Stimulated activated naive CD8-positive, alpha-beta T cell treated with anti-CD3 and anti-CD28 coated beads, Interleukin-15, amount 100 ng/mL, for 72 hours (primary cell): ENCODE data around the gene CHML.

Experiments
- ATAC-seq: fragments of 150-1000 bp; cut with Tn5 transposase; 2 replicates; pipeline ENCODE4 v1.10.0; 2021; ENCODE audit warnings: mild to moderate bottlenecking, moderate library complexity
- DNase-seq, 2 donors: peaks; one replicate each; pipeline ENCODE4 v3.0.0; 2021 to 2022
- H3K27ac Mint-ChIP-seq, 2 donors: one replicate each; pipeline ENCODE4 v1.8.0; 2022; ENCODE audit warnings: mild to moderate bottlenecking in 2 of 2, mixed read lengths in 2 of 2, moderate library complexity in 2 of 2
- H3K27me3 Mint-ChIP-seq: one replicate; pipeline ENCODE4 v1.8.0; 2022; ENCODE audit warnings: mixed read lengths
- H3K4me1 Mint-ChIP-seq: one replicate; pipeline ENCODE4 v1.8.0; 2022; ENCODE audit warnings: mild to moderate bottlenecking, mixed read lengths
- H3K4me3 Mint-ChIP-seq, 2 donors: one replicate each; pipeline ENCODE4 v1.8.0; 2022; ENCODE audit warnings: mild to moderate bottlenecking in 2 of 2, mixed read lengths in 2 of 2, moderate library complexity in 1 of 2
- H3K9me3 Mint-ChIP-seq, 2 donors: one replicate each; pipeline ENCODE4 v1.8.0; 2022; ENCODE audit warnings: mixed read lengths in 2 of 2

The CHML gene

GRCh38 chr1:241658081-241658793, 18.1 kb upstream of the CHML start:
- H3K4me1 Mint-ChIP-seq = no peaks in the 10 kb centered on the region
- no peaks in the 10 kb centered on the region for H3K27me3 Mint-ChIP-seq
- DNase-seq (no peak), ATAC-seq (no peak)
- H3K27ac Mint-ChIP-seq = no peak overlapping the region
- H3K9me3 Mint-ChIP-seq = no peaks in the 10 kb centered on the region
- no peak overlapping the region for H3K4me3 Mint-ChIP-seq

- Mint-ChIP-seq H3K27me3 (no peaks in the 10 kb centered on the region), H3K27ac (no peak overlapping the region), H3K4me3 (no peak overlapping the region), H3K4me1 (no peaks in the 10 kb centered on the region), H3K9me3 (peaks cover 0 to 4% of the 10 kb centered on the region in 2 donors)
- DNase-seq (no peak), ATAC-seq (no peak)
Observed at GRCh38 chr1:241654641-241655040, 14.5 kb upstream of the CHML start.

- H3K27ac Mint-ChIP-seq = no peak overlapping the region
- ATAC-seq = no peak
Observed at GRCh38 chr1:241654019-241654418, 13.8 kb upstream of the CHML start.

GRCh38 chr1:241652012-241652411, 11.8 kb upstream of the CHML start, which contains the start of gene WDR64:
Gene WDR64 (plus strand): TSS chr1:241652281. CDS start chr1:241652485, 204 bp downstream.
- Mint-ChIP-seq H3K4me1 (no peaks in the 10 kb centered on the region), H3K9me3 (peaks cover 0 to 4% of the 10 kb centered on the region in 2 donors), H3K27me3 (no peaks in the 10 kb centered on the region), H3K4me3 (no peak within 1 kb of the TSS), H3K27ac (no peak within 1 kb of the TSS)
- ATAC-seq (no peak), DNase-seq (no peak)

More at GRCh38 chr1:241654019-241654418, 13.8 kb upstream of the CHML start:
- no peaks in the 10 kb centered on the region for H3K4me1 Mint-ChIP-seq
- no peak for DNase-seq
- H3K9me3 Mint-ChIP-seq = peaks cover 0 to 4% of the 10 kb centered on the region in 2 donors
- no peak overlapping the region for H3K4me3 Mint-ChIP-seq
- H3K27me3 Mint-ChIP-seq = no peaks in the 10 kb centered on the region

GRCh38 chr1:241648159-241648558, 8.0 kb upstream of the CHML start:
- H3K4me3 Mint-ChIP-seq = no peak overlapping the region

GRCh38 chr1:241647658-241648057, 7.5 kb upstream of the CHML start:
- Mint-ChIP-seq H3K27ac (no peak overlapping the region), H3K9me3 (peaks cover 0 to 8% of the 10 kb centered on the region in 2 donors), H3K27me3 (no peaks in the 10 kb centered on the region), H3K4me1 (peaks cover 11% of the 10 kb centered on the region), H3K4me3 (no peak overlapping the region)
- ATAC-seq (peak; percentile 55), DNase-seq (no peak)

More at GRCh38 chr1:241648159-241648558, 8.0 kb upstream of the CHML start:
- no peaks in the 10 kb centered on the region for H3K27me3 Mint-ChIP-seq
- peaks cover 4% of the 10 kb centered on the region in 2 donors for H3K9me3 Mint-ChIP-seq
- peaks cover 10% of the 10 kb centered on the region for H3K4me1 Mint-ChIP-seq
- DNase-seq (no peak), ATAC-seq (no peak)
- H3K27ac Mint-ChIP-seq = no peak overlapping the region

GRCh38 chr1:241646201-241646600, 6.0 kb upstream of the CHML start:
- DNase-seq (no peak), ATAC-seq (no peak)
- Mint-ChIP-seq H3K4me1 (peaks cover 11% of the 10 kb centered on the region), H3K4me3 (no peak overlapping the region), H3K27ac (no peak overlapping the region), H3K9me3 (peaks cover 11 to 19% of the 10 kb centered on the region in 2 donors), H3K27me3 (no peaks in the 10 kb centered on the region)

GRCh38 chr1:241645199-241645598, 5.0 kb upstream of the CHML start:
- DNase-seq = no peak

GRCh38 chr1:241644259-241644658, 4.1 kb upstream of the CHML start:
- ATAC-seq (no peak), DNase-seq (no peak)
- Mint-ChIP-seq H3K4me3 (no peak overlapping the region), H3K27me3 (no peaks in the 10 kb centered on the region), H3K27ac (no peak overlapping the region), H3K4me1 (peaks cover 18% of the 10 kb centered on the region), H3K9me3 (peaks cover 11 to 19% of the 10 kb centered on the region in 2 donors)

More at GRCh38 chr1:241645199-241645598, 5.0 kb upstream of the CHML start:
- Mint-ChIP-seq H3K27ac (no peak overlapping the region), H3K27me3 (no peaks in the 10 kb centered on the region), H3K4me3 (no peak overlapping the region), H3K9me3 (peaks cover 11 to 19% of the 10 kb centered on the region in 2 donors), H3K4me1 (peaks cover 18% of the 10 kb centered on the region)
- ATAC-seq = no peak

- no peak overlapping the region for H3K27ac Mint-ChIP-seq
Observed at GRCh38 chr1:241642593-241642944, 2.4 kb upstream of the CHML start.

GRCh38 chr1:241641773-241642592, 1.8 kb upstream of the CHML start:
- Mint-ChIP-seq H3K4me1 (peaks cover 39% of the 10 kb centered on the region), H3K9me3 (peaks cover 11 to 19% of the 10 kb centered on the region in 2 donors), H3K27me3 (no peaks in the 10 kb centered on the region), H3K27ac (no peak overlapping the region), H3K4me3 (no peak overlapping the region)
- ATAC-seq (no peak), DNase-seq (no peak)

More at GRCh38 chr1:241642593-241642944, 2.4 kb upstream of the CHML start:
- peaks cover 11 to 19% of the 10 kb centered on the region in 2 donors for H3K9me3 Mint-ChIP-seq
- no peak for DNase-seq
- no peak for ATAC-seq
- H3K27me3 Mint-ChIP-seq = no peaks in the 10 kb centered on the region
- peaks cover 33% of the 10 kb centered on the region for H3K4me1 Mint-ChIP-seq
- no peak overlapping the region for H3K4me3 Mint-ChIP-seq

GRCh38 chr1:241640867-241641622, 876 bp upstream of the CHML start:
- Mint-ChIP-seq H3K27ac (peak overlapping the region; percentile 55 to 88), H3K9me3 (peaks cover 11 to 19% of the 10 kb centered on the region in 2 donors), H3K4me1 (peaks cover 47% of the 10 kb centered on the region), H3K27me3 (no peaks in the 10 kb centered on the region), H3K4me3 (peak overlapping the region; percentile 72 to 78)
- ATAC-seq = no peak
- no peak for DNase-seq

- Mint-ChIP-seq H3K4me1 (peaks cover 58% of the 10 kb centered on the region), H3K9me3 (peaks cover 11 to 19% of the 10 kb centered on the region in 2 donors), H3K27ac (peak overlapping the region; percentile 91 to 93), H3K27me3 (no peaks in the 10 kb centered on the region), H3K4me3 (peak overlapping the region; percentile 81 to 89)
- peak; percentile 73 for ATAC-seq
- no peak for DNase-seq
Observed at GRCh38 chr1:241639623-241640148, 483 bp downstream of the CHML start.

- Mint-ChIP-seq H3K4me3 (peak overlapping the region; percentile 81 to 89), H3K4me1 (peaks cover 57% of the 10 kb centered on the region), H3K27me3 (no peaks in the 10 kb centered on the region), H3K9me3 (peaks cover 11 to 19% of the 10 kb centered on the region in 2 donors), H3K27ac (peak overlapping the region; percentile 91 to 93)
- DNase-seq (no peak), ATAC-seq (no peak)
Observed at GRCh38 chr1:241638909-241639622, 1.1 kb downstream of the CHML start.
